SK-N-SH treated with all-trans-retinoic acid at 6 μM for 48 hours (cell line): ENCODE measurements around the gene TACSTD2.

Experiments used
- ZFP3 ChIP-seq: fragments of 250-450 bp; sonication (Bioruptor Pico); IDR thresholded peaks from 2 replicates; pipeline ENCODE4 v1.5.0; 2020; ENCODE audit warnings: mild to moderate bottlenecking, moderate library complexity
- ZNF565 ChIP-seq: fragments of 450-650 bp; formaldehyde crosslinking; conservative IDR thresholded peaks from 2 replicates; pipeline ENCODE4 v1.5.0; 2020; ENCODE audit warnings: low read depth, mild to moderate bottlenecking, moderate library complexity
- ZNF70 ChIP-seq: fragments of 450-650 bp; formaldehyde crosslinking; IDR thresholded peaks from 2 replicates; pipeline ENCODE4 v1.5.0; 2020; ENCODE audit warnings: mild to moderate bottlenecking, moderate library complexity
- TF ChIP-seq, protein P1 (sequence below): fragments of 250-450 bp; sonication (Bioruptor Pico); IDR thresholded peaks from 2 replicates; pipeline ENCODE4 v1.8.0; 2020; ENCODE audit warnings: mild to moderate bottlenecking, moderate library complexity, borderline replicate concordance

DNA sequence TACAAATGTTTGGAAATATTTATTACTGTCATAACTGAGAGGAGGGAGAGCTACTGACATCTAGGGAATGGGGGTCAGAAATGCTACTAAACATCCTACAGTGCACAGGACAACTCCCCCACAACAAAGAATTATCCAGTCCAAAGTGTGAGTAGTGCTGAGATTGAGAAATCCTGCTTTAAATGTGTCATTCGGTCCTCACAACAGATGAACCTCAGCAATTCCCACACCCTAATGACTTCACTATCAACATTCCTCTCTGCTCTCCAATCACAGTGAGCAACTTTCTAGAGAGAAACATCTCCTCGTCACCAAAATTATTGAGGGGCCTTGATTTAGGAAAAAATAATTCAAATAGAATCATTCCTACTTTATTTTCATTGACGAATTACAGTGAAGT, 48.5 kb downstream of the TACSTD2 start:
- no peak for TF ChIP-seq ZNF565 (CRISPR knock-in tag)
- no peak for TF ChIP-seq ZNF70 (CRISPR knock-in tag)
- TF ChIP-seq, protein P1, sequence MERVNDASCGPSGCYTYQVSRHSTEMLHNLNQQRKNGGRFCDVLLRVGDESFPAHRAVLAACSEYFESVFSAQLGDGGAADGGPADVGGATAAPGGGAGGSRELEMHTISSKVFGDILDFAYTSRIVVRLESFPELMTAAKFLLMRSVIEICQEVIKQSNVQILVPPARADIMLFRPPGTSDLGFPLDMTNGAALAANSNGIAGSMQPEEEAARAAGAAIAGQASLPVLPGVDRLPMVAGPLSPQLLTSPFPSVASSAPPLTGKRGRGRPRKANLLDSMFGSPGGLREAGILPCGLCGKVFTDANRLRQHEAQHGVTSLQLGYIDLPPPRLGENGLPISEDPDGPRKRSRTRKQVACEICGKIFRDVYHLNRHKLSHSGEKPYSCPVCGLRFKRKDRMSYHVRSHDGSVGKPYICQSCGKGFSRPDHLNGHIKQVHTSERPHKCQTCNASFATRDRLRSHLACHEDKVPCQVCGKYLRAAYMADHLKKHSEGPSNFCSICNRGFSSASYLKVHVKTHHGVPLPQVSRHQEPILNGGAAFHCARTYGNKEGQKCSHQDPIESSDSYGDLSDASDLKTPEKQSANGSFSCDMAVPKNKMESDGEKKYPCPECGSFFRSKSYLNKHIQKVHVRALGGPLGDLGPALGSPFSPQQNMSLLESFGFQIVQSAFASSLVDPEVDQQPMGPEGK = no peak
- no peak for TF ChIP-seq ZFP3 (CRISPR knock-in tag)
